HepG2 (cell line): ENCODE measurements around the gene POLR2M. TPM values are rescaled to one million over a fixed set of nuclear protein-coding genes. Genes with fewer than 3 reads are reported as not detected.

ENCODE experiments used
- ATAC-seq: fragments of 200-7000 bp; cut with Tn5 transposase; 3 replicates; pipeline ENCODE4 v1.9.1; 2020; ENCODE audit warnings: mild to moderate bottlenecking, moderate library complexity
- BruUV-seq: library from RNA; stranded (reverse); fragments of 400-500 nt; replicated peaks from 2 replicates; lab custom pipeline; 2021; lab: Mats Ljungman, UMichigan
- CTCF ChIA-PET: fragments of 300-600 bp; formaldehyde crosslinking; extraction: SDS; loops from one replicate; lab custom pipeline; 2021; ENCODE audit warnings: low total read pairs, inconsistent platforms, low intra/inter-chr PET ratio; lab: Yijun Ruan, JAX
- POLR2A ChIA-PET: fragments of 350-600 bp; sonication (Branson Sonifier 250); formaldehyde crosslinking; loops from one replicate; lab custom pipeline; 2020; ENCODE audit warnings: antibody characterized with exemption, inconsistent platforms; lab: Yijun Ruan, JAX
- DNase-seq: peaks from one replicate; pipeline ENCODE4 v3.0.0-alpha.2; 2015; ENCODE audit warnings: low spot score
- FAIRE-seq: peaks from 3 replicates; lab custom pipeline; 2011; peaks lifted over from hg19 to GRCh38; lab: Jason Lieb, UNC
- H2AFZ ChIP-seq: one replicate; pipeline ENCODE4 v1.6.1; 2011; ENCODE audit warnings: low read length, inconsistent platforms
- H3K27ac ChIP-seq: fragments of 300-600 bp; 3 replicates; pipeline ENCODE4 v1.8.0; 2011; ENCODE audit warnings: mixed run types, mild to moderate bottlenecking, mixed read lengths, low read length, inconsistent platforms; ENCODE audit not compliant: insufficient read depth; ENCODE audit errors: extremely low read length
- H3K27me3 ChIP-seq, 2 experiments: fragments of 200-600 bp in 1 of 2; 2 replicates in 1 of 2; 3 replicates in 1 of 2; pipeline versions ENCODE4 v1.6.0 to v1.8.0; 2011; ENCODE audit warnings: low read length in 2 of 2, mild to moderate bottlenecking in 2 of 2, moderate library complexity in 2 of 2, inconsistent platforms in 1 of 2; ENCODE audit not compliant: insufficient read depth in 2 of 2, control insufficient read depth in 1 of 2
- H3K36me3 ChIP-seq, 2 experiments: fragments of 200-600 bp in 1 of 2; replicated peaks in 1 of 2; 2 replicates in 1 of 2; 3 replicates in 1 of 2; pipeline versions ENCODE4 v1.5.1 to v1.8.0; 2011; ENCODE audit warnings: low read length in 2 of 2, inconsistent platforms in 1 of 2; ENCODE audit not compliant: insufficient read depth in 2 of 2, control insufficient read depth in 1 of 2
- H3K4me1 ChIP-seq: 2 replicates; pipeline ENCODE4 v1.5.1; 2012; ENCODE audit warnings: low read length, inconsistent platforms; ENCODE audit not compliant: insufficient read depth
- H3K4me2 ChIP-seq: 2 replicates; pipeline ENCODE4 v1.6.0; 2011; ENCODE audit warnings: low read depth, low read length, inconsistent platforms
- H3K4me3 ChIP-seq, 3 experiments: fragments of 200-600 bp in 1 of 3; sonication (generic), shearing (Covaris generic) in 1 of 3; replicated peaks in 1 of 3; 2 replicates each; pipeline ENCODE4 v1.5.1; 2011 to 2016; ENCODE audit warnings: low read length in 3 of 3, inconsistent platforms in 2 of 3, low read depth in 2 of 3, mild to moderate bottlenecking in 2 of 3, control low read depth in 1 of 3, mixed read lengths in 1 of 3; ENCODE audit not compliant: insufficient read depth in 1 of 3
- H3K79me2 ChIP-seq: one replicate; pipeline ENCODE4 v1.6.1; 2011; ENCODE audit warnings: low read length, inconsistent platforms; ENCODE audit not compliant: insufficient read depth
- H3K9ac ChIP-seq: 2 replicates; pipeline ENCODE4 v1.6.0; 2011; ENCODE audit warnings: mild to moderate bottlenecking, low read depth, low read length, inconsistent platforms; ENCODE audit not compliant: insufficient read depth
- H3K9me3 ChIP-seq: 2 replicates; pipeline ENCODE4 v1.5.1; 2012; ENCODE audit warnings: mild to moderate bottlenecking, low read length
- H4K20me1 ChIP-seq: 2 replicates; pipeline ENCODE4 v1.6.0; 2011; ENCODE audit warnings: inconsistent platforms, mild to moderate bottlenecking, low read length, moderate library complexity; ENCODE audit not compliant: insufficient read depth
- ELF4 ChIP-seq: sonication (generic); formaldehyde crosslinking; IDR thresholded peaks from 2 replicates; pipeline ENCODE4 v1.5.0; 2020; ENCODE audit warnings: missing genetic modification reagents, mild to moderate bottlenecking, moderate library complexity, borderline replicate concordance
- ISL2 ChIP-seq: sonication (generic); formaldehyde crosslinking; IDR thresholded peaks from 2 replicates; pipeline ENCODE4 v1.5.0; 2020; ENCODE audit warnings: missing genetic modification reagents
- JUN ChIP-seq: sonication (generic); formaldehyde crosslinking; IDR thresholded peaks from 2 replicates; pipeline ENCODE4 v1.4.0; 2020; ENCODE audit warnings: mild to moderate bottlenecking, missing genetic modification reagents
- KAT7 ChIP-seq: IDR thresholded peaks from 2 replicates; pipeline ENCODE4 v1.6.1; 2018; ENCODE audit warnings: borderline replicate concordance, missing compliant biosample characterization
- PAX8 ChIP-seq: sonication (generic); formaldehyde crosslinking; IDR thresholded peaks from 2 replicates; pipeline ENCODE4 v1.8.0; 2022; ENCODE audit warnings: mild to moderate bottlenecking, missing genetic modification reagents, borderline replicate concordance
- RFXANK ChIP-seq: IDR thresholded peaks from 2 replicates; pipeline ENCODE4 v1.6.1; 2016
- SMARCE1 ChIP-seq: fragments of 450-650 bp; IDR thresholded peaks from 2 replicates; pipeline ENCODE4 v1.6.1; 2017; ENCODE audit warnings: borderline replicate concordance
- SRY ChIP-seq: sonication (generic); formaldehyde crosslinking; IDR thresholded peaks from 2 replicates; pipeline ENCODE4 v1.8.0; 2022; ENCODE audit warnings: mild to moderate bottlenecking, missing genetic modification reagents
- ZNF256 ChIP-seq: sonication (generic); formaldehyde crosslinking; conservative IDR thresholded peaks from 2 replicates; pipeline ENCODE4 v1.4.0; 2020; ENCODE audit warnings: missing genetic modification reagents
- ZNF550 ChIP-seq: sonication (generic); formaldehyde crosslinking; IDR thresholded peaks from 2 replicates; pipeline ENCODE4 v1.4.0; 2020; ENCODE audit warnings: mild to moderate bottlenecking, missing genetic modification reagents, borderline replicate concordance
- ZNF615 ChIP-seq: sonication (generic); formaldehyde crosslinking; IDR thresholded peaks from 2 replicates; pipeline ENCODE4 v1.5.0; 2020; ENCODE audit warnings: mild to moderate bottlenecking, missing genetic modification reagents, borderline replicate concordance
- ZNF761 ChIP-seq: sonication (generic); formaldehyde crosslinking; conservative IDR thresholded peaks from 2 replicates; pipeline ENCODE4 v1.4.0; 2020; ENCODE audit warnings: mild to moderate bottlenecking, missing genetic modification reagents
- ZNF792 ChIP-seq: IDR thresholded peaks from 2 replicates; pipeline ENCODE4 v1.6.1; 2016
- ZNF839 ChIP-seq: sonication (generic); formaldehyde crosslinking; IDR thresholded peaks from 2 replicates; pipeline ENCODE4 v1.4.0; 2020; ENCODE audit warnings: missing genetic modification reagents, mild to moderate bottlenecking, borderline replicate concordance
- WGBS: methylation state at CpG from one replicate; pipeline ENCODE4 v1.1.6; 2017; ENCODE audit warnings: low lambda C conversion rate; 5-methylcytosine and 5-hydroxymethylcytosine counted together
- in situ Hi-C: cut with HindIII; loops from 2 replicates; pipeline ENCODE4 v1.10.0; 2017; ENCODE audit warnings: low pct_unique_long_range_greater_than_20kb; ENCODE audit not compliant: extremely low pct_ligation_motif_present
- intact Hi-C: fragments of 100-400 bp; cut with micrococcal nuclease; formaldehyde crosslinking; loops from one replicate; pipeline ENCODE4 v1.10.0; 2022; ENCODE audit not compliant: unreplicated experiment
- polyA plus RNA-seq, 8 experiments: library from polyadenylated mRNA; depleted of rRNA in 3 of 8; stranded (reverse) in 7 of 8; unstranded in 1 of 8; fragments of >200 nt; fragmentation: Illumina TruSeq in 4 of 8; extraction: Trizol in 4 of 8; gene quantifications; 2 replicates each; pipeline versions ENCODE4 v1.2.1 to v1.2.3, GENCODE V29; 2011 to 2016; ENCODE audit warnings: low read depth in 4 of 8, missing spikeins in 1 of 8, mixed read lengths in 1 of 8; ENCODE audit not compliant: insufficient read depth in 1 of 8
- total RNA-seq, 5 experiments: library from RNA; depleted of rRNA; stranded (reverse); fragments of >200 nt; fragmentation: Illumina TruSeq; extraction: Trizol; gene quantifications; 2 replicates each; pipeline ENCODE4 v1.2.3, GENCODE V29; 2016; ENCODE audit warnings: low read depth in 1 of 5
- TF ChIP-seq, protein P1 (sequence below): sonication (generic); formaldehyde crosslinking; IDR thresholded peaks from 2 replicates; pipeline ENCODE4 v1.4.0; 2020; ENCODE audit warnings: missing genetic modification reagents
- TF ChIP-seq, protein P2 (sequence below): sonication (generic); formaldehyde crosslinking; IDR thresholded peaks from 2 replicates; pipeline ENCODE4 v1.8.1; 2023; ENCODE audit warnings: mild to moderate bottlenecking, missing genetic modification reagents
- TF ChIP-seq, protein P3 (sequence below): sonication (generic); formaldehyde crosslinking; IDR thresholded peaks from 2 replicates; pipeline ENCODE4 v1.4.0; 2020; ENCODE audit warnings: mild to moderate bottlenecking, missing genetic modification reagents

Gene POLR2M
- total and polyA plus RNA-seq, 2 of the 13 experiments (the other 11 are each of a cell fraction or from before 2014, with no cell fraction given): 25.9 to 48.5 TPM

DNA sequence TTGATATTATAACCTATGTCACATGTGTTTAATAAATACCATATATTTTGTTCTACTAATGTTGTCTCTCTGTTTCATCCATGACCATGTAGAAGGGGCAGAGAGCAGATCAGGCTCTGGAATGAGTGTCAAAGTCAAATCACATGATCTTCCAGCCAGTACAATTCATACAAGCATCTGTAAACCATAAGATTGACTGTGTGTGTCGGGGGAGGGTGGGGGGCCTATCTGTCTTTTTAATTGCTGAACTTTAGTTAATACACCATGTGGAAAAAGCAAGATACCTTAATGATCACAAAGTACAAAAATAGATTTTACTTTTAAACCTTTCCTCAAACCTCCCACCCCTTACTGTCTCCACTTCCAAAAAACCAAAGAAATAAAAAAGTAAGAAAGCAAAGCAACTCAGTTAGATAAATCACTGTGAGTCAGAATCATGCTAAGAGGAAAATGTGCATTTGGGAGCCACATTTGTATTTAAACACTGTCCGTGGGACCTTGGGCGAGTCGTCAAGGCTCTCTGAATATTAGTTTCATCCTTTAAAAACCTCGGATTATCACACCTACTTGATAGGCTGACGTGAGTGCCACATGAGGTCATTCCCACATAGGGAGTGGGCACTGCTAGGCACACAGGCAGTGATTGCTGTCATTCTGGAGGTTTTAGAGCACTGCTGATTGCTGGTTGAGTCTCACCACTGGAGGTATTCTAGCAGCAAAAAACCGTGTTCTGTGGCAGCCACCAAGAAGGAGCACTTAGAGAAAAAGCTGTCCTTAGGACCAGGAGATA lies 21.0 kb upstream of the POLR2M start:
- H3K4me3 ChIP-seq: no peak overlapping the region
- H3K79me2 ChIP-seq: no peaks in the 10 kb centered on the region
- H3K36me3 ChIP-seq: no peaks in the 10 kb centered on the region
- 31% methylated on average over 7 of the region's 7 CpGs for WGBS
- DNase-seq (no peak), FAIRE-seq (no peak)
- H2AFZ ChIP-seq: no peak overlapping the region
- H3K27ac ChIP-seq: no peak overlapping the region
- no peaks in the 10 kb centered on the region for H3K9me3 ChIP-seq
- in situ Hi-C loops: no loop called here
- no peaks in the 10 kb centered on the region for H4K20me1 ChIP-seq
- H3K27me3 ChIP-seq: peaks cover 1 to 9% of the 10 kb centered on the region in 2 experiments; a peak in 3 of 5 replicates
- no peak overlapping the region for H3K4me2 ChIP-seq
- ChIA-PET POLR2A (no interaction called here), CTCF (no interaction called here)
- no TSS peak for BruUV-seq
- H3K9ac ChIP-seq: no peak overlapping the region
- no peak for TF ChIP-seq ELF4 (CRISPR knock-in tag)
- no peak for TF ChIP-seq ZNF792 (CRISPR knock-in tag)
- TF ChIP-seq SRY (CRISPR knock-in tag): no peak
- TF ChIP-seq RFXANK (CRISPR knock-in tag): no peak
- TF ChIP-seq ISL2 (CRISPR knock-in tag): no peak
- no peak for TF ChIP-seq ZNF615 (CRISPR knock-in tag)
- no peak for TF ChIP-seq KAT7
- TF ChIP-seq ZNF256 (CRISPR knock-in tag): no peak
- TF ChIP-seq, protein P1, sequence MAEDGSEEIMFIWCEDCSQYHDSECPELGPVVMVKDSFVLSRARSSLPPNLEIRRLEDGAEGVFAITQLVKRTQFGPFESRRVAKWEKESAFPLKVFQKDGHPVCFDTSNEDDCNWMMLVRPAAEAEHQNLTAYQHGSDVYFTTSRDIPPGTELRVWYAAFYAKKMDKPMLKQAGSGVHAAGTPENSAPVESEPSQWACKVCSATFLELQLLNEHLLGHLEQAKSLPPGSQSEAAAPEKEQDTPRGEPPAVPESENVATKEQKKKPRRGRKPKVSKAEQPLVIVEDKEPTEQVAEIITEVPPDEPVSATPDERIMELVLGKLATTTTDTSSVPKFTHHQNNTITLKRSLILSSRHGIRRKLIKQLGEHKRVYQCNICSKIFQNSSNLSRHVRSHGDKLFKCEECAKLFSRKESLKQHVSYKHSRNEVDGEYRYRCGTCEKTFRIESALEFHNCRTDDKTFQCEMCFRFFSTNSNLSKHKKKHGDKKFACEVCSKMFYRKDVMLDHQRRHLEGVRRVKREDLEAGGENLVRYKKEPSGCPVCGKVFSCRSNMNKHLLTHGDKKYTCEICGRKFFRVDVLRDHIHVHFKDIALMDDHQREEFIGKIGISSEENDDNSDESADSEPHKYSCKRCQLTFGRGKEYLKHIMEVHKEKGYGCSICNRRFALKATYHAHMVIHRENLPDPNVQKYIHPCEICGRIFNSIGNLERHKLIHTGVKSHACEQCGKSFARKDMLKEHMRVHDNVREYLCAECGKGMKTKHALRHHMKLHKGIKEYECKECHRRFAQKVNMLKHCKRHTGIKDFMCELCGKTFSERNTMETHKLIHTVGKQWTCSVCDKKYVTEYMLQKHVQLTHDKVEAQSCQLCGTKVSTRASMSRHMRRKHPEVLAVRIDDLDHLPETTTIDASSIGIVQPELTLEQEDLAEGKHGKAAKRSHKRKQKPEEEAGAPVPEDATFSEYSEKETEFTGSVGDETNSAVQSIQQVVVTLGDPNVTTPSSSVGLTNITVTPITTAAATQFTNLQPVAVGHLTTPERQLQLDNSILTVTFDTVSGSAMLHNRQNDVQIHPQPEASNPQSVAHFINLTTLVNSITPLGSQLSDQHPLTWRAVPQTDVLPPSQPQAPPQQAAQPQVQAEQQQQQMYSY (CRISPR knock-in tag): no peak
- no peak for TF ChIP-seq ZNF550 (CRISPR knock-in tag)
- TF ChIP-seq, protein P2, sequence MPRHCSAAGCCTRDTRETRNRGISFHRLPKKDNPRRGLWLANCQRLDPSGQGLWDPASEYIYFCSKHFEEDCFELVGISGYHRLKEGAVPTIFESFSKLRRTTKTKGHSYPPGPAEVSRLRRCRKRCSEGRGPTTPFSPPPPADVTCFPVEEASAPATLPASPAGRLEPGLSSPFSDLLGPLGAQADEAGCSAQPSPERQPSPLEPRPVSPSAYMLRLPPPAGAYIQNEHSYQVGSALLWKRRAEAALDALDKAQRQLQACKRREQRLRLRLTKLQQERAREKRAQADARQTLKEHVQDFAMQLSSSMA: no peak
- no peak for TF ChIP-seq JUN
- no peak for TF ChIP-seq SMARCE1
- no peak for TF ChIP-seq PAX8 (CRISPR knock-in tag)
- no peak for TF ChIP-seq ZNF839 (CRISPR knock-in tag)
- TF ChIP-seq, protein P3, sequence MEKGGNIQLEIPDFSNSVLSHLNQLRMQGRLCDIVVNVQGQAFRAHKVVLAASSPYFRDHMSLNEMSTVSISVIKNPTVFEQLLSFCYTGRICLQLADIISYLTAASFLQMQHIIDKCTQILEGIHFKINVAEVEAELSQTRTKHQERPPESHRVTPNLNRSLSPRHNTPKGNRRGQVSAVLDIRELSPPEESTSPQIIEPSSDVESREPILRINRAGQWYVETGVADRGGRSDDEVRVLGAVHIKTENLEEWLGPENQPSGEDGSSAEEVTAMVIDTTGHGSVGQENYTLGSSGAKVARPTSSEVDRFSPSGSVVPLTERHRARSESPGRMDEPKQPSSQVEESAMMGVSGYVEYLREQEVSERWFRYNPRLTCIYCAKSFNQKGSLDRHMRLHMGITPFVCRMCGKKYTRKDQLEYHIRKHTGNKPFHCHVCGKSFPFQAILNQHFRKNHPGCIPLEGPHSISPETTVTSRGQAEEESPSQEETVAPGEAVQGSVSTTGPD (CRISPR knock-in tag): no peak
- no peak for TF ChIP-seq ZNF761 (CRISPR knock-in tag)
- TF ChIP-seq, all 625 proteins: peak for 0
- intact Hi-C loops: no loop called here
- no peak for ATAC-seq
- no peaks in the 10 kb centered on the region for H3K4me1 ChIP-seq
